Measurements from ENCODE around the gene SAXO1.
"Not testable (repeated sequence)": the region's sequence is repeated elsewhere in the genome, so short reads cannot be mapped to it uniquely, and the experiment has no call there.

GRCh38 chr9:19021649-19022048, 11.4 kb downstream of the SAXO1 start:
- TF ChIP-seq CTCF, POLR2A, EP300, POLR2AphosphoS5 (IDR thresholded peaks at IDR 0.05): not testable (repeated sequence)

All from gastroesophageal sphincter (tissue), 3 donors.